AG04449 (cell line): ENCODE results near the gene NMS.

Experiments
- CTCF ChIA-PET: fragments of 350-600 bp; formaldehyde crosslinking; extraction: SDS; loops from one replicate; lab custom pipeline; 2021; ENCODE audit warnings: antibody characterized with exemption; lab: Yijun Ruan, JAX
- POLR2A ChIA-PET: fragments of 400-600, 350-600 bp; formaldehyde crosslinking; extraction: SDS; loops from one replicate; lab custom pipeline; 2020; ENCODE audit warnings: antibody characterized with exemption, inconsistent platforms; lab: Yijun Ruan, JAX
- DNase-seq: peaks from one replicate; pipeline ENCODE4 v3.0.0-alpha.2; 2010; ENCODE audit warnings: low read depth, low spot score
- H3K4me3 ChIP-seq: 2 replicates; pipeline ENCODE4 v1.5.1; 2011; ENCODE audit warnings: low read depth, mild to moderate bottlenecking, control low read depth, low read length
- CTCF ChIP-seq: IDR thresholded peaks from one replicate; pipeline ENCODE4 v1.5.1; 2011; ENCODE audit warnings: mild to moderate bottlenecking, moderate library complexity, low read length, control low read depth, inconsistent platforms; ENCODE audit not compliant: insufficient read depth; ENCODE audit errors: missing control alignments

Gene NMS

GRCh38 chr2:100529900-100530299 is 59.6 kb downstream of the NMS start:
- ChIA-PET POLR2A (no interaction called here), CTCF (no interaction called here)
- no peak for DNase-seq
- no peak for TF ChIP-seq CTCF
- no peak overlapping the region for H3K4me3 ChIP-seq
